NCI-H128 (cell line): ENCODE measurements around the gene UPK3A.
"Not testable (repeated sequence)": the region's sequence is repeated elsewhere in the genome, so short reads cannot be mapped to it uniquely, and the experiment has no call there.

Experiments used
- DNase-seq: peaks from one replicate; lab custom pipeline; 2025; ENCODE audit not compliant: unreplicated experiment; lab: John Stamatoyannopoulos, UW

UPK3A gene

DNA sequence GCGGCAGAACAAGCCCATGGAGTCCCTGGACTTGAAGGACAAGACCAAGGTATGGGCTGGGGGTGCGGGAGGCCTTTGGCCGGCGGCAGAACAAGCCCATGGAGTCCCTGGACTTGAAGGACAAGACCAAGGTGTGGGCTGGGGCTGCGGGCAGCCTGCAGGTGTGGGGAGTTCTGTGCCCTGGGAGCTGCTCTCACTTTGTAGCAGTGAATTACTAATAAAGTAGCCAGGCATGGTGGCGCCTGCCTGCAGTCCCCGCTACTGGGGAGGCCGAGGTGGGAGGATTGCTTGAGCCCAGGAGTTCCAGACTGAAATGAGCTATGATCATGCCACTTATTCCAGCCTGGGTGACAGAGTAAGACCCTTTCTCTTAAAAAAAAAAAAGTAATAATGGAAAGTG, 43.5 kb downstream of the UPK3A start:
- DNase-seq: not testable (repeated sequence)

DNA sequence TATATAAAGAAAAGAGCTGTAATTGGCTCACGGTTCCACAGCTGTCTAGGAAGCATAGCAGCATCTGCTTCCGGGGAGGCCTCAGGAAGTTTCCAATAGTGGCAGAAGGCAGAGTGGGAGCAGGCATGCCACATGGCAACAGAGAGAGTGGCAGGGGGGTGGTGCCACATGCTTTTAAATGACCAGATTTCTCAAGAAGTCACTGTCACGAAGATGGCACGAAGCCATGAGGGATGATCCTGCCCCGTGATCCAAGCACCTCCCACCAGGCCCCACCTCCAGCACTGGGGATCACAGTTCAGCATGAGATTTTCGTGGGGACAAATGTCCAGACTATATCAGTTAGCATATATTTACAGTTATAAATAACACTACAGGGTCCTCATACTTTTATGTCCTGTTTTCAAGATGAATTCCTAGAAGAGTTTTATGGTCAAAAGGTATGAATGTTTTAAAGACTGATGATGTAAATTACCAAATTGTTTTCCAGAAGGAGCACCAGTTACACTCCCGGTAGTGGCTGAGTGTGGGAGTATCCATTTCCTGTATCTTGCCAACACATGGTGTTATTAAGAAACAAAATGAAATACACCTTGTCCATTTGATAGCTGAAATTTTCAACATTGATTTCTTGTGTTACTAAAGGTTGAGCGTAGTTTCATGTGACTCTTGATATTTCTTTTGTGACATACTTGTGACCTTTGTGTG, 44.2 kb downstream of the UPK3A start:
- no peak for DNase-seq

GRCh38 chr22:45329530-45329936, 44.8 kb downstream of the UPK3A start:
- DNase-seq: no peak

DNA sequence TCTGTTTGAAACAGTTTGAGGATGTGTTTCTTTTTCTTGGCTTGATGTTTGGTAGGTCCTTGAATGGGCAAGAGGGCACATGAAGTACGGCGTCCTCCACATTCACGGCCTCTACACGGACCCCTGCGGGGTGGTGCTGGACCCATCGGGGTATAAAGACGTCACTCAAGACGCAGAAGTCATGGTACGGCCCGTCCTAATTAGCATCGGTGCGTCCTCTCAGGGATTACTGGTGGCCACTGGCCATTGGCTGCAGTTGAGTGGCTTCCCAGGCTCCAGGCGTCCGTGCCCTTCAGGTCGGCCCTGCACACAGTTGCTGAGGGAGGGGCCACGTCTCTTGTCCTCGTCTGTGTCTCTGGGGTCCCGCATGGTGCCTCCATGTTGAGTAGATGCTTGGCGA, 45.8 kb downstream of the UPK3A start:
- no peak for DNase-seq

DNA sequence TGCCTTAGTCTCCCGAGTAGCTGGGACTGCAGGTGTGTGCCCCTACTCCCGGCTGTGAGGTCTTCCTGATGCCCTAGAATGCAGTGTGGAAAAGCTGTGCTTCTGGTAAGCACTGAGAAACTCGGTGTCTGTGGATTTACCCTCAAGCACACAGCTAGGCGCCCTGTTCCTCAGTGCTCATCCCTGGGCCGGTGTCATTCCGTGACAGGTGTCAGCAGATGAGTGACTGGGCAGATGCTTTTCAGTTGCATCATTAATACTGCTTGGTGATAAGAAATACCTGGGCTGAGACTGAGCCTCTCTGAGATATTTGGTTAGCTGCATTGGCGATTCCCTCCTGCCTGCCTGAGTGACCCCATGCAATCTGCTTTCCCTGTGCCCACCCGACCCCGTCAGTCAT, 46.7 kb downstream of the UPK3A start:
- DNase-seq: no peak

- no peak for DNase-seq
Measured at GRCh38 chr22:45332001-45332400, 47.3 kb downstream of the UPK3A start.

- DNase-seq: no peak
Measured at GRCh38 chr22:45334068-45334467, 49.3 kb downstream of the UPK3A start.

- no peak for DNase-seq
Measured at GRCh38 chr22:45334528-45334927, 49.8 kb downstream of the UPK3A start.

DNA sequence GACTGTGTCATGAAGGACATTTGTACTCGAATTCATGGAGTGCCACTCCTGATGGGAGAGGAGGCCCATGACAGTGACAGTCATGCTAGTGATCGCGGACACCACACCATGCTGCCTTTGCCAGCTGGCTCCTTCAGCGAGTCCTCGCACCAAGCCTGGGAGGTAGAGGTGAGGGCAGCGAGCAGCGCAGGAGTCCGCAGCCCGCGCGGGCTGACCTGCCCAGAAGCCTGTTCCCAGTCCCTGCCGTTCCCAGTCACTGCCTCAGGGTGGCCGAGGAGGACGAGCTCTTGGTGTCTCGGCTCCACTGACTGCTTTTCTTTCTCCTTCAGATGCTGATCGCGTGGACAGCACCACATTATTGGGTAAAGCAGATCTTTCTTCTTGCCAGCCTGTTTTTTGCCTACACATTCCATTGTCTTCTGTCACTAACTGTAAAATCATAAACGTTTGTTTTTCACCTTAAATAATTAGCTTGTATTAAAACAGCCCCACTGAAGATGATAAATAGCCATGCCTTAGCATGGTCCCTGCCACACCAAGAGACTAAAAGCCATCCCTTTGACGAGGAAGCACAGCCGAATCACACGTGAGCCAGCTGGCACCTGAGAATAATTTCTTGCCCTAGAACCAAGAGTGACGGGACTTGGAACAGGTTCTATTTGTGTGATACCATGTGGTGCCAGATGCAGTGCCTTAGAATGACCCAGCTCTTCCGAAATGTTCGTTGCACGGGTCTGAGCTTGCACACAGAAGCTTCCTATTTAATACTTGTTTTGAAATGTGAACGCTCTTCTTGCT, 50.5 kb downstream of the UPK3A start:
- no peak for DNase-seq

- DNase-seq: no peak
Measured at GRCh38 chr22:45335854-45336522, 51.2 kb downstream of the UPK3A start.

DNA sequence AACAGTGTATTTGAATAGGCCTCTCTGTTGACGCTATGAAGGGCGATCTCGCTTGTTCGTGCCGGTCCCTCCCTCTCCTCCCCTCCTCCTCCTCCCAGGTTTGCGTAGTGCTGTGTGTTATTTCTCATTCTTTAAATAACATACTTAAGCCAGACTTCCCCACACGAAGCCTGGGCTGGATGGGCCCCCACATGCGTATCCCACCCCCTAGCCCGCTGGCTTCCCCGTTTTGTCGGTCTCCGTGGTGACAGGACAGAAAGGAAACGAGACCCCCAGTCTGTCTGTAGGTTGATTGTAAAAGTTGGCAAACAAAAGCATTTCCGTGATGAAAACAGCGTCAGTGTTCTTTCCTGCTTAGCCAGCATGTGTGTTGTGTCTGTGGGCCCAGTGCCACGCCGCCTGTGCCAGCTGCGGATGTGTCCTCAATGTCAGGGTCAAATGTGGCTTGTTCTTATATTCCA, 52.3 kb downstream of the UPK3A start:
- DNase-seq: no peak

- no peak for DNase-seq
Measured at GRCh38 chr22:45337536-45337935, 52.8 kb downstream of the UPK3A start.

GRCh38 chr22:45338795-45339194, 54.0 kb downstream of the UPK3A start:
- no peak for DNase-seq

DNA sequence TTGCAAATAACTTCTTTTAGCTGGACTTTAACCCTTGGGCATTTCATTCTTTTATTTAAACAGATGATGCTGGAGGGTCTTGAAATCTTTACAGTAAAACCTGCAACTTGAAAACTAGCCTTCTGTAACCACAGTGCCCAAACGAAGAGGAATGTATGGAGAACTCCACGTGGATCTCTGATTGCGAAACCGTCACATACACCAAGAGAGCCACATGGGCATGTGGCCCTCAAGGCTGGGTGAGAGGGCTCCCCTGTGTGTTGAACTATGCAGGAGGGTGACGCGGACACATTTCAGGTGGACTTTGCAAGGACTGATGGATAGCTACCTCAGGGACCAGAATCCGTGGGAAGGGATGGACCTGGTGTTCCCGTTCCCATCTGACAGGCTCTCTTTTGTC, 55.6 kb downstream of the UPK3A start:
- no peak for DNase-seq

DNA sequence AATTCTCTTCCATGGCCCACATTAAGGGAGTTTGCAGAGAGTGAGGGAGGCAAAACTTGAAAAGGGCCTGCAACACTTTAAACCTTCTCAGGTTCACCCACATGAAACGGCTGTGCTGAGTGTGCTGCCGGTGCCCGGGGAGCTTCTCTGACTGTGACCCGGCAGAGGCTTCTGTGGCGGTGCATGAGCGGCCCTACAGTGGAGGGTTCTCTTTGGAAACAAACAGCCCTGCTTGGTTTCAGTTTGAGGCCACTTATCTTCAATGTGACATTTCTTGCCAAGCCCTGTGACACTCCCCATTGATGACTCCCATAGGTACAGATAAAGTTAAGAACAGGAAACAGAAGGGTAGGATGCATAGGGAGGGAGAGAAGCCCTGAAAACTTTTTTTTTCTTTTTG, 56.7 kb downstream of the UPK3A start:
- DNase-seq: no peak

DNA sequence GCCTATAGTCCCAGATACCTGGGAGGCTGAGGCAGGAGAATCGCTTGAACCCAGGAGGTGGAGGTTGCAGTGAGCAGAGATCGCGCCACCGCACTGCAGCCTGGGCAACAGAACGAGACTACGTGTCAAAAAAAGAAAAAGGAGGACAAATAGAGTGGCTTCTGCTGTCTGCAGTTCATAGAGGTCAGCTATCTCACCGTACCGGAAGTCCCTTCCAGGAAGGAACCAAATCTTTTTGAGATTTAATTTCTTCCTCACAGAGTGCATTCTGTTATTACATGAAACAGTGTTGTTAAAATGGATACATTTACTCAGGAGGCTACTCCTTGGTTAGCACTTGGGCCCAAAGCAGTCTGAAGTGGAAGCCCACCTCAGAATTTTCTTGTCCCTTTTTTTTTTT, 58.4 kb downstream of the UPK3A start:
- no peak for DNase-seq

GRCh38 chr22:45344334-45344733, 59.6 kb downstream of the UPK3A start:
- DNase-seq: no peak
